Central memory CD4-positive, alpha-beta T cell (primary cell): ENCODE measurements around the gene PPP1R10.
"Not testable (repeated sequence)": the region's sequence is repeated elsewhere in the genome, so short reads cannot be mapped to it uniquely, and the experiment has no call there.

Experiments used
- DNase-seq: peaks from one replicate; pipeline ENCODE4 v3.0.0; 2022
- total RNA-seq, 3 experiments: gene quantifications; one replicate each; lab custom pipeline; 2026; lab: John Stamatoyannopoulos, UW

The PPP1R10 gene
- 85.0 to 359 (median 91.8) reads per million in 3 experiments for total RNA-seq

DNA sequence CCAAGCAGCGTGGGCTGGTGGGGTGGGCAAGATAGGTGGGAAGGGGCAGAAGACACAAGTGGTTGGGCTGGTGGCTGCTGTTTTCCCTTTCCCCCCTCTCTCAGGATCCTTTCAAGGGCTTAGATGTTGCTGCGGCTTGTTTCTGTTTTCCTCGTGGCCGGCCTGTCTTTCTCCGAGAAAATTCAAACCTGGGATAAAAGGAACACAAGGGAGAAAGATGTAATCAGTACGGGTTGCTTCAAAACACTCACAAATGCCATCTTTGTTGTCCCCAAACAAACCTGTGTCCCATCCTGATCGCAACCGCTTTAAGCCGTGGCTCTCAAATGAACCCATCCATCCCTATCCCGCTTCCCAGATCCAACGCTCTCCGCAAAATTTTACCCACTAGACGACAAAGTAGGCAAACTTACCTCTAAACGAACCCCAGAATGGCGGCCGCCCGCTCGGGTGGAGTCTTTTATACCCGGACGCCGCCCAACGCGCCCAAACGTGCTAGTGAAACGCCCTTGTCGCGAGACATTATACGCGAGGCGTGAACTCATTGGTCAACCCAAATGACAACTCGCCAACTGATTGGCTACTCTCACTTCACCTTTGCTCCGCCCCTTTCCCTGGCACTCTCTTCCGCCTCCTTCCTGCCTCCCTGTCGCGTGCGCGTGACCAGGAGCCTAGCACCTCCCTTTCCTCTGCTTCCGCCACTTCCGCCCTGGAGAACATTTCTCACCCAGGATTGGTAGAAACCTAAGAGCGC lies at the start of gene PPP1R10:
Gene PPP1R10 (minus strand): TSS at position 433 of the 754 bp plus-strand sequence. CDS start 7,299 bp downstream, outside the sequence.
- peak; percentile 100 for DNase-seq

DNA sequence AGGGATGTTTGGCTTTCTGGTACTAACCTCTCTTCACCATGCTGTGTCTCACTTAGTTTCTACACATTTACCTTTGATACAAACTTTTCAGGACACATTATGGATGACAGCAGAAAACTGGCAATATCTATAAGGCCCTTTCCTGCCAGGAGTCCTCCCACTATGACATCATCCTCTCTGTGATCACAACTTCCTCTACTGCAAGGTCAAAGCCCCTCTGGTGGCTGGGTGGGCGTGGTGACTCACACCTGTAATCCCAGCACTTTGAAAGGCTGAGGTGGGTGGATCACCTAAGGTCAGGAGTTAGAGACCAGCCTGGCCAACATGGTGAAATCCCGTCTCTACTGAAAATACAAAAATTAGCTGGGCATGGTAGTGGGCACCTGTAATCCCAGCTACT lies 49.3 kb upstream of the PPP1R10 start:
- DNase-seq = not testable (repeated sequence)

DNA sequence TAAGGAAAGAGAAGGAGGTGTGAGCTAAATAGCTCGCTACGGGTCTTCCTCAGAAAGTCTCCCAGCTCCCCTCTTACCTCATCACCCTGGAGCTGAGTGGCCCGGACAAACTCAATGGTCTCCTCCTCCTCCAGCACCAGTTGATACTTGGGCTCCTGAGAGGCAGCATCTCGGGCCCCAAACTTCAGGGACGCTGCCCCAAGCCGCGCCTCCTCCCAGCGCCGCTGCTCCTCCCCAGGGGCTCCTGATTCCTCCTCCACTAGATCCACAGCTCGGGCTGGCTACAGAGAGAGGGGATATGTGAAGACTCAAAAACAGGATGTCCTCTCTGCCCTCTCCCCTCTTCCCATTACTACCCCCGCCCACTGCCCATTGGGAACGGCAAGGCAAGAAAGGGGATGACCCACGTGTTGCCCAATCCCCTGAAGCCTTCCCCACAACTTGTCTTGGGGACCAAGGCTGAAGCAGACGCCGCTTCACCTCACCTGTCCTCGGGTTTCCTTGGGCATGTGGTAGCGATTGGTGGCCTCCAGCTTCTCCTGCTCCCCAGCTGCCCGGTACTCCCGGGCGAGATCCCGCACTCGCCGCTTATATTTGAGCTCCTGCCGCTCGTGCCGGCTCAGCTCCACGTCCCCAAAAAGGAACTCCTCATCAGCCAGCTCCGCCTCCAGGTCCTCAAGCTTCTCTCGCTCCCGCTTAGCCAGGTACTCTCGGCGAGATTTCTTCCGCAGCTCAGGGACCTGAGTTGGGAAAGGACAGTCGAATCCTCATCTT lies 48.1 kb upstream of the PPP1R10 start:
- no peak for DNase-seq

DNA sequence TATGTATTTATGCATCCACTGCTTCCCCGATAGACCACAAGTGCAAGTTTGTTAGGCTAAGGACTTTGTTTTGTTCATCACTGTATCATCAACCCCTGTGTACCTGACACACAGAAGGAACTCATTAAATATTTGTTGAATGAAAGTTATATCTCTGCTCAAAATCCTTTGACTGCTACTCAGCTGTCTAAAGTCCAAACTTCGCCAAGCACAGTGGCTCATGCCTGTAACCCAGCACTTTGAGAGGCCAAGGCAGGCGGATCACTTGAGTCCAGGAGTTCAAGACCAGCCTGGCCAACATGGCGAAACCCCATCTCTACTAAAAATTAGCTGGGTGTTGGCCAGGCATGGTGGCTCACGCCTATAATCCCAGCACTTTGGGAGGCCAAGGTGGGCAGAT lies 40.9 kb upstream of the PPP1R10 start:
- DNase-seq = not testable (repeated sequence)

DNA sequence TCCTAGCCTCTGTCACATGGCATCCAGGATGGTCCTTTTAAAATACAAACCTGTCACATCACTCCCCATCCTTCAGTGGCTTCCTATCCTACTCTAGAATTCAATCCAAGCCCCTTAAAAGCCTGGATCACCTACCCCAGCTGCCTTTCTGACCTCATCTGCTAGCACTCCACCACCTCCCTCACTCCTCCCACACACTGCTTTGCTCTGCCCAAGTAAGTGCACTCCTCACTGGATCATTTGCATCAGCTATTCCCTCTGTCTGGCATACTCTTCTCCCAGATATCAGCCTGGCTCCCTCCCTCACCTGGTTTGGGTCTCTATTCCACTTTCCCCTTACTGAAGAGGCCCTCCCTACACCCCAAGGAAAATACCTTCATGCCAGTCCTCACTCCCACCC lies 40.4 kb upstream of the PPP1R10 start:
- DNase-seq = no peak

DNA sequence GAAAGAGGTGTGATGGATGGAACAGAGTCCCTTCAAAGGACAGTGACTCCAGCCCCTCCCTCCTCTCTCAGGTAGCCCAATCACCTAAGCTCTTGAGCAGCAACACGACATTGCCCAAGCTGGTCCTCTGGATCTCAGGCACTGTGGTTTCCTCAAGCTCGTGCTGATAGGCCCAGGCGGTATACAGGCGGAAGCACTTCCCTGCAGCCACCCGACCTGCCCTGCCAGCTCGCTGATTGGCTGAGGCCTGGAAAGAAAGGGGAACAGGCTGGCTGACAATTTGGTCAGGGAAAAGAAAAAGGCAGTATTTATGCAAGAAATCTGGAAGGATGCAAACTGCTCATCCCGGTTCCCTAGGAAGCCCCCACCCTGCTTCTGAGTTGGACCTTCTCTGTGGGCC lies 39.5 kb upstream of the PPP1R10 start:
- DNase-seq = no peak

DNA sequence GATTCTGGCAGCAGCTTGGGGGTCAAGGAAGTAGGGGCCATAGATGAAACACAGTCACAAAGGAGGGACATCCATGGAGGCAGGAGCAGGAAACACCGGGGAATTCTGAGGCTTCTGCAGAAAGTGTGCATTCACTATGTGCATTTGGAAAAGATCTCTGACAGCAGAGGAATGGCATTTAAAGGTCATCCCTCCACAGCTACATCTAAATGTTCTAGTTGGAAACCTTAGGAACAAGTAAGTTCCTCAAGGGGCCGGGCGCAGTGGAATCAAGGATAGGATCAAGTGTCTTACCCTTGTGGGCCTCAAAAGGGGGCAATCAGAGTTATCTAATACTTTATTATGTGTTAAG lies 38.7 kb upstream of the PPP1R10 start:
- DNase-seq = no peak

DNA sequence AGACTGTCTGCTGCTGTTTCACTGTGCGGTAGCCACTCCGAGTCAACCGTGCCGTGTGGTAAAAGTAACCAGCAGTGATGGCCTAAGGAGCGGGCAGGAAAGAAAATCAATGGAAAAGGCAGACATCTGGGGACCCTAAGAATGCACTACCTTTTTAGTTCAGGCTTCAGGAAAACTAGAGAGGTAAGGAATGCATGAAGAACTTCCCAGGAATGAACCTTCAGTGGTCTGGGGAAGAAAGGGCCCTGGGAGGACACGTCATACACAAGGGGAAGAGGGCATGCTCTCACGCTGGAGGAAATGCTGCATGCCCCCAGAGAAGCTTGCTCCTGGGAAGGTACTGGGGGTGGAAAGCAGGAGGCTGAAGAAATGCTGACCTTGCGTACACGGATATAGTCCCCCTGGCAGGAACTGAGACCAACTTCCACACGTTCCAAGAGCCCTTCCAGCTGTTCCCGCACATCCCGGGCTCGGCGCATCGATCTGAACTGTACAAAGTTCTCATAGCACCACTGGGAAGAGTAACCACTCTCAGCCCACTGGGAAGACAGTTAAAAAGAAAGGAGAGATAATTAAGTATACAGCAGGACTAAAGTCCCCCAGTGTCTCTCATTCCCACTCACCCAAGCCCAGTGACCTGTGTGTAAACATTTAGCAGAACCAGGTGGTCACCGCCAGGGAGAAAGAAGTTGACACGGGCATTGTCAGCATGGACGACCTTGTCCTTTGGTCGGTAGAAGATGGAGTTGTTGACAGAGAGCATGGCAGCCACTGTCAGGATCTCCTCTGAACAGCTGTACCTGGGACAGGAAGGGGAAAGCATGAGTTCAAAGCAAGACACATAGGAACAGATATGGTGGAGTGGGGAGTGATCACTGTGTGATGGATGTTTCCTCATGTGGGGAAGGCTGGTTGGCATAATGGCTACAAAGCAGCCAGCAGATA lies 38.0 kb upstream of the PPP1R10 start:
- DNase-seq = no peak

DNA sequence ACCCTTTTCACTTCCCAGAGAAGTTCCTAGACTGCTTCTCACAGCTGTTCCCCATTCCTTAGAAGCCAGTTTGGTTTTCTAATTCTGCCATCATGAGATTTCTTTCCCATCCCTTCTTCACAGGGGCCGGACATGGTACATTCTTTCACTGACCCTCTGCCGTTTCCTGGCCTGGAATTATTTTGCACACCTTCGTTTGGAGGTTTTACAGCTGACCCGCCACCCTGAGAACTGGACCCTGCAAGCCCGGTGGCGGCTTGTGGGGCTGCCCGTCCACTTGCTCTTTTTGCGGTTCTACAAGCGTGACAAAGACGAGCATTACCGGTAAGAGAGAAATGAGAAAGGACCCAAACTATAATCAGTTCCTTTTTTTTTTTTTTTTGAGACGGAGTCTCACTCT lies 34.1 kb upstream of the PPP1R10 start:
- DNase-seq = no peak

DNA sequence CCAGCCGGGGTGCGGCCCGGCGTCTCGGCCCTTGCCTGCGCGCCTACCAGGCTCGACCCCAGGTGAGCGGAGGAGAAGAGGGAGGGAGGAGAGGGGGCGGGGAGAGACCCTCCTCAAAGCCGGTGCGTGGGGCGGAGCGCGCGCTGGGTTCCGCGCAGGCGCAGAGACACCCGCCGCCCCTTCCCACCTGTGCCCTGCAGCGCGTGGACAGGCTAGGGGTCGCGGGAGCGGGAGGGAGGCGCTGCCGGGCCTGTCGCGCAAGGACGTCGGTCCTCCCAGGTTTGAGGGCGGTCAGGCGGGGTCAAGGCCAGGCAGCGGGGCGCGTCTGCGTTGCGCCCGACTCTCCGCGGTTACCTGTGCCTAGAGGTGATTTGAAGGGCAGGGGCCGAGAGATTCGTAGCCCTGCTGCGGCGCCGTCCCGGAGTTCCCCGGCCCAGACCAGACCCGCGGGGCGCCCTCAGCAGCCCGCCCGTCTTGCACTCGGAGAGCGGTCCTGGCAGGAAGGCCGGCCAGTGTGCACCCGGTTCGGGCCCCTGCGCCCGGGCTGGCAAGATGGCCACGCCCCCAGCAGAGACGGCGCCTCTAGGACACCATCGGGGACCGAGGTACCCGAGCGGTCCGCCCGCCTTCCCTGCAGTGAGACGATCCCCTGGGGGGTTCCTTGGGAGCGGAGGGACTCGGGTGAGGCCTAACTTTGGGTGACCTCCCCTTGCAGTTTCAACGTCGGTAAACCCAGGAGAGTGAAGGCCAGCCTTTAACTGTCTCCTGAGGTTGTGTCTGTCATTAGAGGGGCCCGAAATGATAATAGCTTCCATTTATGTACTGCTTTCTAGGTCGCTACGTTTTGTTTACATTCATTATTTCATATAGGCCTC lies 30.4 kb upstream of the PPP1R10 start:
- DNase-seq = no peak

DNA sequence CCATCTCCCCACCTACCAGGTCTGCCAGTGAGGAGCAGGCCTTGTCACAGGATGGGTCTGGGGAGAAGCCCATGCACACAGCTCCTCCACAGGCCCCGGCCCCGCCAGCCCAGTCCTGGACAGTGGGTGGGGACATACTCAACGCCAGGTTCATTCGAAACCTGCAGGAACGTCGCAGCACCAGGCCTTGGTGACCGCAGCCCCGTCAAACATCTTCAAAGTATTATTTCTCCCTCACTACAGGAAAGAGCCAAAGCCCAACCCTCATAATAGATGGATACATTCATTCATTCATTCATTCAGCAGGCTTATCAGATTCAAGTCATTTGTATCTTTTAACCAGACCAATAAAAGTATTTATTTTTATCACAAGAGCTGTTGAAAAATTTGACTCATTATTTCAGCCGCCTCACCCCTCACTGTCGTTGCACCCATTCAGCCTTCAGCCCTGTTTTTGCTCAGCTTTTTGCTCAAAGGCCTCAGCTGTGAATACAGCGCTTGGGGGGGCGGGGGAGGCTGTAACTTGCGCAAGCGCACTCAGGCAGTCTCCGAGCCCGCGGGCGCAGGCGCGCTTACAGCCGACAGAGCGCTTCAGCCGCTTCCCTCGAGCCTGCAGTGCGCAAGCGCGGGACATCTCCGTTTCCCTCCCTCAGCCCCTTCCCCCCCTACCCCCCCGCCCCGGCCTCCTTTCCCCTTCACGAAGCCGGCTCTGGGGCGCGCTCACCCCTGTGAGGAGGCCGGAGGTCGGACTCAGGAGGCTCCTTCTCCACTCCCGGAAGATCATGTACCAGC lies 29.6 kb upstream of the PPP1R10 start, which contains the start of gene C6orf136:
Gene C6orf136 (plus strand): TSS at position 684 of the 792 bp plus-strand sequence. CDS start 99 bp downstream, at position 783.
- peak; percentile 91 for DNase-seq

DNA sequence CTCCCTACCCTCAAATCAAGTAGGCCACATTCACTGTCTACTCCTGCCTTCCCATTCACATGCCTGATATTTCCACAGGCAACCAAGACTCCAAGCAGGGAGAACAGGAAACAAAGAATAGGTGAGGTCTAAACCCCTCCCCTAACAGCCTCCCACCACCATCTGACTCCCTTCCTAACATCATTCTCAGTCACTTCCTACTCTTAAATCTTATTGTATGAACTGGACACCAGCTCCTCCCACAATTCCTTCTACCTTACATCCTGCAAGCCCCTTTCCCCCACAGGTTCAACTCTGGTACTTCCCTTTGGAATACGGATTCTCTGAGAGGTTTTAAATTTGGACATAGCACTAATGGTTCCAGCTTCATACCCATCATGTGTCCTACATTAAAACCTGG lies 28.9 kb upstream of the PPP1R10 start:
- no peak for DNase-seq

DNA sequence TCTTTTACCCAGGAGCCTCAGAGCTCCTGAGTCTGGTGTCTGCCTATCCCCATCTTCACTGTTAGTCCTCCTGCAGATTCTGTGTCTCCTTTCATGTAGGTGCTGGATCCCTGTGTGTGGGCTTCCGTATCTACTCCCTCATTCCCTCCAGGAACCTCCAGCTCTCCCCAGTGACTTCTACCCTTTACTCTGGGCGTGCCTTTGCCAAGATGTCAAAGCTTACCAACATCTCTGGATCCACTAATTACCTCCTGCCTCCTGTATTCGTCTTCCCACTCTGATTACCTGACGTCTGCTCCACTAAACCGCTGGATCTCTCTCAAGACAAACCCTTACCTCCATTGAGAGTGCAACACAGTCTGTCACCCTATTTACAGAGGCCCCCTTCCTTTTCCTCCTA lies 27.7 kb upstream of the PPP1R10 start:
- DNase-seq = no peak

DNA sequence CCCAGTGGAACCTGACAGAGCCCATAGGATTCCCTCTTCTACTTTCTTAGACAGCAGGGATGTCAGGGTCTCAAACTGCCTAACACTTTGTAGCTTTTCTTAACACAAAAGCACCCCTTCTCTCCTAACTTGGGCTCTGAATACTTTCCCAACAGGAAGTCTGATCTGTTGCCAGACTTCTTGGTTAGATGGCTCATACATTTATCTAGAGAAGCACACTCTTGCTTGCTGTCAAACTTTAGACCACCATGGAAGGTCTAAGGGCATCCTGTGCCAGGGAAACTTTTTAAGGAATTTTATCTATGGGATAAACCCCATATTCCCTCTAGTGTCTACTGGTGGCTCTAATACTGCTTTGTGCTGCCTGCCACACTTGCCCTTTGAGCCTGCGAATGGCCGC lies 26.6 kb upstream of the PPP1R10 start:
- no peak for DNase-seq

DNA sequence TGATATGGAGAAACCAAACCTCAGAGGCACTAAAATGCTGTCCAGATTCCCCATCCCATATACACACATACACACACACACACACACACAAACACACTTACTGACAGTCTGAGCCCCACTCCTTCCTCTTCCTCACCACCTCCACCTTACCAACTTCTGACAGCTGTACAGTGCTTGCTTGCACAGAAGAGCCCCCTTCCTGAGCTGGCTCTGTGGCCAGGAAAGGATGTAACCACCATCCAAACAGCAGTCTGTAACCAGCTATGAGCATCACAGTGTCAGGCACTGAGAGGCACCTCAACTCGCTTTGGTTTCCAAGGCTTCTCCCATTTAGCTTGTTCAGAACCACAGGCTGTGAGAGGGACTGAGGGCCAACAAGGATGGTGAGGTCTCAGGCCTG lies 24.0 kb upstream of the PPP1R10 start:
- DNase-seq = no peak

DNA sequence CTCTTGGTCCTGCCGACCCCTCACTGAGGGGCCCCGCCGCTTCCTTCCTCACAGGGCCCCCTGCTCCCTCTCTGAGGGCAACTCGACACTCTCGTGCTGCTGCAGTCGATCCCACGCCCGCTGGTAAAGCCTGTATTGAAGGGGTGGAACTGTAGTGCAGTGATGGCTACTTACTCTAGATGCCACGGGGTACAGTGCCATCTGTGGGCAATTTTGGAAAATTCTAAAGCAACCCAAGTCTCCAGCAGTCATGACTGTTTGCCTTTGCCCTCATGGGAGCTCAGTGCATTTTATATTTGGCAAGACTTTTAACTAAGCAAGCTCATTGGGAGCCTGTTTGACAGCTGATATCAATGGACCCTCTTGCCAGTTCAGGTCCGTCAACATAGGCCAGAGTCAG lies 23.4 kb upstream of the PPP1R10 start:
- no peak for DNase-seq

DNA sequence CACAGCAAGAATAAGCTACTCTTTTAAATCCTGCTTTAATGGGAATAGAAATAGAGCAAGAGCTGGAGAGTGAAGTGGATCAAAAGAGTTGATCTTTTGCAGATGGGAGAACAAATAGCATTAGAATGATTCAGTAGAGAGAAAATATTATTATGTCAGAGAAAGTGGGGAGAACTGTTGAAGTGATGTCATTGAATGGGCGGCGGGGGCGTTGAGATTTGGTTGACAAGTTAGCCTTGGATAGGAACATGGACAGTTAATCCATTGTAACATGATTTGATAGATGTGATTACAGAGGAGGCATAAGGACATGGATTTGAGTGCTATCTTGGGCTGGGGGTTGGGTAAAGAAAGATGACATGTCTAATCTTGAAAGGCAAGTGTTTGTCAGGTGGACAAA lies 18.8 kb upstream of the PPP1R10 start:
- DNase-seq = no peak

DNA sequence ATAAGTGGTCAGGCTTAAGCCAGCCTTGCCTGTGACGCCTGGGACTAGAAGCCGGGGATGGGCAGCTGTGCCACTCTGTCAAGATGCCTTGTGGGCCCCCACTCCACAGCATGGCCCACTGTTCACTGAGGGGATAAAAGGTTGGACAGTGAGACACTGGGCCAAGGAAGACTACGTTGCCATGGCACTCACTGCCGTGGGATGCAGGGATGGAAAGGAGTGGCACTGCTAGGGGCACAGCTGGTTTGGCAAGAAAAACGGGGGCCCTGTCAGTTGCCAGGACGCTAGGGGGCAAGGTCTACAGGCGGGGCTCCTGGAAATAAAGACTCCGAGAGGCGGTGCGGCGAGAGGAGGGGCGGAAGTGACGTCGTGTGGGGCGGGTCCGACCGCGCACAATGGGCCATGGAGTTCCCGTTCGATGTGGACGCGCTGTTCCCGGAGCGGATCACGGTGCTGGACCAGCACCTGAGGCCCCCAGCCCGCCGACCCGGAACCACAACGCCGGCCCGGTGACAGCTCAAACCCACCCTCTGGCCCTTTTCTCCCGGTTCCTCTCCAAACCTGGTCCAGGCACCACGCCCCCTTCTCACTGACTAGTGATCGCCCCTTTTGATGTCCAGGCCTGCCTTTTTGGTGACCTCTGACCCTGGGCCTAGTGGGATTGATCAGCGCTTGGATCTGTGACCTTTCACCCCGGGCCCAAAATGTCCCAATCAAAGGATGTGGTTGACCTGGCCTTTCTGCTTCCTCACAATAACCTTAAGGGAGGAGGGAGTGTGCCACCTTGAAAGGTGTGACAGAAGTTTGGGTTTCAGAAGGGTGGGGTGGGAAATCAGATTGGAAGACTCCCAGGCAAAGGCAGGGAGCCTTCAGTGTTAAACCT lies 9.7 kb upstream of the PPP1R10 start, which contains the start of gene ATAT1:
Gene ATAT1 (plus strand): TSS at position 391 of the 883 bp plus-strand sequence.
- DNase-seq = peak; percentile 84

DNA sequence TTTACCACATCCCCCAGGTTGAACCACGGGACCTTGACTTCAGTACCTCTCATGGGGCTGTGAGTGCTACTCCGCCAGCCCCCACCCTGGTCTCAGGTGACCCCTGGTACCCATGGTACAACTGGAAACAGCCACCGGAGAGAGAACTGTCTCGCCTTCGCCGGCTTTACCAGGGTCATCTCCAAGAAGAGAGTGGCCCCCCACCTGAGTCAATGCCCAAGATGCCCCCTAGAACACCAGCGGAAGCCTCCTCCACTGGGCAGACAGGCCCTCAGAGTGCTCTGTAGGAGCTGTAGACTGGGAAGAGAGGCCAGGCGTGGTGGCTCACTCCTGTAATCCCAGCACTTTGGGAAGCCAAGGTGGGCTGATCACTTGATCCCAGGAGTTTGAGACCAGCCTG lies 8.5 kb upstream of the PPP1R10 start:
- no peak for DNase-seq

DNA sequence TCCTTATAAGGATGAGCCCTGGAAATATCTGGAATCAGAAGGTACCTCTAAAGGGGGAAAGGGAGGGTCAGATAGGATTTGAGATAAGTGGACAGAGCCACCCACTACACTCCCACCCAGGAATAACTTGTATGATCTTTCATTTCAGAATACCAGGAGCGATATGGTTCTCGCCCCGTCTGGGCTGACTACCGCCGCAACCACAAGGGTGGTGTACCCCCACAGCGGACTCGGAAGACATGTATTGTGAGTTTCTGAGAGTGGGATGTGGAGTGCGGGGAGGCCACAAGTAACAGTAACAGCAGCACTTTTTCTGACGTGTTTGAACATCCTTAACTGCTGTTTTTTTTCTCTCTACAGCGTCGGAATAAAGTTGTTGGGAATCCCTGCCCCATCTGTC lies 2.5 kb upstream of the PPP1R10 start:
- DNase-seq = no peak
